Esophagus squamous epithelium (tissue), 5 donors: ENCODE data around the gene FOSL2. TPM values are rescaled to one million over a fixed set of nuclear protein-coding genes. Genes with fewer than 3 reads are reported as not detected.

Experiments
- DNase-seq: peaks from one replicate; lab custom pipeline; 2025; lab: John Stamatoyannopoulos, UW
- H3K27ac ChIP-seq, 4 donors: fragments of 200-600 bp; sonication (generic); one replicate each; pipeline ENCODE4 v1.5.1; 2016 to 2019; ENCODE audit warnings: mild to moderate bottlenecking in 1 of 4
- H3K27me3 ChIP-seq, 4 donors: fragments of 200-600 bp; sonication (generic); 1 replicate in 3 of 4; 2 replicates in 1 of 4; pipeline versions ENCODE4 v1.5.1 to v1.6.0; 2017 to 2021; ENCODE audit warnings: antibody characterized with exemption in 1 of 4
- H3K36me3 ChIP-seq, 3 donors: fragments of 200-600 bp; sonication (generic); one replicate each; pipeline ENCODE4 v1.5.1; 2016 to 2019
- H3K4me1 ChIP-seq, 3 donors: fragments of 200-600 bp; sonication (generic); one replicate each; pipeline ENCODE4 v1.5.1; 2017 to 2019
- H3K4me3 ChIP-seq, 4 donors: fragments of 200-600 bp; sonication (generic); 1 replicate in 3 of 4; 2 replicates in 1 of 4; pipeline ENCODE4 v1.5.1; 2016 to 2019; ENCODE audit warnings: mild to moderate bottlenecking in 2 of 4, moderate library complexity in 1 of 4
- H3K9me3 ChIP-seq, 3 donors: fragments of 200-600 bp; sonication (generic); one replicate each; pipeline ENCODE4 v1.5.1; 2016 to 2019
- CTCF ChIP-seq, 6 experiments: fragments of 450-650 bp in 4 of 6; fragments of 200-600 bp in 2 of 6; sonication (generic) in 2 of 6; IDR thresholded peaks; one replicate each; pipeline ENCODE4 v1.5.1; 2016 to 2019; ENCODE audit warnings: antibody characterized with exemption in 6 of 6, mild to moderate bottlenecking in 4 of 6, moderate library complexity in 4 of 6
- POLR2A ChIP-seq, 4 donors: fragments of 450-650 bp; IDR thresholded peaks; one replicate each; pipeline ENCODE4 v1.6.1; 2017; ENCODE audit warnings: antibody characterized with exemption in 4 of 4, mild to moderate bottlenecking in 4 of 4, moderate library complexity in 3 of 4
- WGBS, 2 donors: methylation state at CpG; one replicate each; pipeline ENCODE4 v1.1.5; 2018; 5-methylcytosine and 5-hydroxymethylcytosine counted together
- intact Hi-C: fragments of 100-400 bp; cut with DNase I; formaldehyde crosslinking; loops from one replicate; pipeline ENCODE4 v1.15.0; 2022
- total RNA-seq, 4 donors: library from RNA; depleted of rRNA; stranded (reverse); fragments of >200 nt; gene quantifications; one replicate each; pipeline ENCODE4 v1.1.0, GENCODE V29; 2016
- donor health status: DM: yes; HTN: yes; CAD: no.

The FOSL2 gene
- total RNA-seq, 4 donors from 2014 or later, result 100 to 234 (median 144) TPM

- Histone ChIP-seq H3K36me3 (no peaks in the 10 kb centered on the region), H3K27ac (peak overlapping the region in 1 of 4 donors; percentile 25), H3K4me1 (peaks cover 23 to 52% (median 30%) of the 10 kb centered on the region in 3 donors), H3K4me3 (no peak overlapping the region), H3K9me3 (no peaks in the 10 kb centered on the region), H3K27me3 (no peaks in the 10 kb centered on the region)
- intact Hi-C loops, result no loop called here
- DNase-seq, result no peak
- TF ChIP-seq POLR2A (IDR thresholded peaks at IDR 0.05) (no peak), CTCF (IDR thresholded peaks at IDR 0.05) (no peak)
- WGBS, 2 donors, result 61 to 90% methylated on average over 3 of the region's 5 CpGs
These were observed 40.6 kb upstream of the FOSL2 start for GRCh38 chr2:28352104-28352503.

- intact Hi-C loops, result no loop called here
- Histone ChIP-seq H3K4me1 (peaks cover 24 to 48% (median 26%) of the 10 kb centered on the region in 3 donors), H3K9me3 (no peaks in the 10 kb centered on the region), H3K4me3 (no peak overlapping the region), H3K27ac (peak overlapping the region in 1 of 4 donors; percentile 5), H3K36me3 (no peaks in the 10 kb centered on the region), H3K27me3 (no peaks in the 10 kb centered on the region)
- TF ChIP-seq CTCF (IDR thresholded peaks at IDR 0.05) (no peak), POLR2A (IDR thresholded peaks at IDR 0.05) (no peak)
- DNase-seq, result no peak
- WGBS, 2 donors, result 73 to 85% methylated on average over 8 to 15 of the region's 16 CpGs
These were observed 40.0 kb upstream of the FOSL2 start for GRCh38 chr2:28352610-28353195.

- WGBS, 2 donors, result 71 to 91% methylated on average over 8 to 9 of the region's 10 CpGs
- H3K4me3 ChIP-seq, result no peak overlapping the region
- no peaks in the 10 kb centered on the region for H3K27me3 ChIP-seq
- TF ChIP-seq CTCF (IDR thresholded peaks at IDR 0.05), result no peak
- TF ChIP-seq POLR2A (IDR thresholded peaks at IDR 0.05), result no peak
- no peaks in the 10 kb centered on the region for H3K9me3 ChIP-seq
- H3K27ac ChIP-seq, result peak overlapping the region; percentile 83 to 93 (median 90)
- peaks cover 26 to 55% (median 29%) of the 10 kb centered on the region in 3 donors for H3K4me1 ChIP-seq
- no peaks in the 10 kb centered on the region for H3K36me3 ChIP-seq
- intact Hi-C loops, result no loop called here
- no peak for DNase-seq
These were observed 37.6 kb upstream of the FOSL2 start for GRCh38 chr2:28354920-28355520.

- DNase-seq, result no peak
- intact Hi-C loops, result no loop called here
- WGBS, 2 donors, result no CpG with 5 or more reads among the region's 6 CpGs
These were observed 37.0 kb upstream of the FOSL2 start for GRCh38 chr2:28355521-28356094.

More at GRCh38 chr2:28355521-28356094, 37.0 kb upstream of the FOSL2 start:
- H3K27me3 ChIP-seq, result no peaks in the 10 kb centered on the region
- H3K27ac ChIP-seq, result peak overlapping the region; percentile 83 to 93 (median 90)
- peaks cover 27 to 61% (median 35%) of the 10 kb centered on the region in 3 donors for H3K4me1 ChIP-seq
- TF ChIP-seq POLR2A (IDR thresholded peaks at IDR 0.05) (no peak), CTCF (IDR thresholded peaks at IDR 0.05) (no peak)
- H3K36me3 ChIP-seq, result no peaks in the 10 kb centered on the region
- no peak overlapping the region for H3K4me3 ChIP-seq
- H3K9me3 ChIP-seq, result no peaks in the 10 kb centered on the region
